Femur (tissue), 1 donor: ENCODE results near the gene MRM2.

Experiments
- DNase-seq: peaks from one replicate; pipeline ENCODE4 v3.0.0-alpha.2; 2017

The MRM2 gene

DNA sequence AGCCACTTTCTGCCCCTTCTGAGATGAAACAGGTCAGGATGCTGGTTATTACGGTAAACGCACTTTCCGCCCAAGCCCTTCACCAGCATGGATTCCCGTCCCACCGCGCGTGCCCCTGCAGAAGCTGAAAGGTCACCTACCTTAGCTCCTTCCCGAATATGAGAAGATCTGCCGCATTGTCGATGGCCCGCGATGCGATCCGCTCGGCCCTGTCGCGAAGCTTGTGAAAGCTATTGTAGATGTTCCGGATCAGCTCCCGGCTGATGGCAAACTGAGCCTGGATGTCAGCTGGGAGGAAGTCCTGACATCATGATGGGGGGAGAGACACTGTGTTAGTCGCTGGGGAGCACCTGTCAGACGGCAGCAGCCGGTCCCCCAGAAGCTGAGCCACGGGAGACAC is 22.2 kb upstream of the MRM2 start:
- DNase-seq: no peak

DNA sequence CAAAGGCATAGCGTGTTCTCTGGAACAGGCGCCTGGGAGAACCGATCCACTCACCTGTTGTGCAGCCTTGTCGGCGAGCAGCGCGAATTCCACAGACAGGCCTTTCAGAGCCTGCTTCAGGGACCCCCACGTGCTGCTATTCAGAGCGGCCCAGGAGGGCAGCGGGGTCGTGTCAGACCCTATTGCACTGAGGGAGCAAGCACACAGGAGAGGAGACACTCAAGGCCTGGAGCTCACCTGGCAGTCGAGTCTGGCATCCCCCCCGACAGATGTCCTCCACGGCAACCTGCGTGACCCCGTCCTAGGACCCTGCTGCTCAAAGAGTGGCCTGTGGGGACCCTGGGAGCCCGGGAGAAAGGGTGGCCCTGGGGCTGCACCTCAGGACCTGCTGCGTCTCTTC is 21.2 kb upstream of the MRM2 start:
- DNase-seq: no peak

DNA sequence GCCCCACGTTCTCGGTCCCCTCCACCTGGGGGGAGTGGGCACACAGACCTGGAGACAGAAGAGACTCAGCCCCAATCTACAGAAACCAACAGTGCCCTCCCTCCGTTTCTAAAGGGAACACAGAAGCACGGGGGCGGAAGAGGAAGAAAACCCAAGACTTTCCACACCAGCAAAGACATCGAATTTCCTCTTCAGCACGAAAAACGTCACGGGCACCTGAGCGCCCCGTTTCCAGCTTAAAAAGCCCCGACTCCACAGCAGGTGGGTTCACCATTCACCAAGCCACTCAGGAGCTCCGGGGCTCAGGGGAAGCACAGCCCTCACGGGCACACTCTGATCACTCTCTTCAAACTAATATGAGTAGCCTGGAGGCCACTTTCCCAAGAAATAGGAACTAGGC is 19.6 kb upstream of the MRM2 start:
- no peak for DNase-seq

DNA sequence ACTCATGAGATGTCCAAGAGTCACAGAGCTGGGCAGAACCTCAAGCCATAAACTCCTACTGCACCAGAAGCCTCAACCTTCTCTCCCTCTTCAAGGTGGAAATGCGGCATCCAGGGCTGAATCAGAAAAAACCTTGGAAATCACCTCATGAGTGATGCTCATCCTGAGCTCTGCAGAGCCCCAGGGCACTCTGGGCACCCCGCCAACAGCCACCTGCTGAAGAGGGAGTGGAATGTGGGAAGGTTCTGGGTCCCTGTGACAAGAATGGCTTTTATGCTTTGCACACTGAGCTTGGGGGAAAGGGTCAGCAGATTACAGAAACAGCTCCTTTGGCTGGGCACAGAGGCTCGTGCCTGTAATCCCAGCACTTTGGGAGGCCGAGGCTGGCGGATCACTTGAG is 18.8 kb upstream of the MRM2 start:
- no peak for DNase-seq

DNA sequence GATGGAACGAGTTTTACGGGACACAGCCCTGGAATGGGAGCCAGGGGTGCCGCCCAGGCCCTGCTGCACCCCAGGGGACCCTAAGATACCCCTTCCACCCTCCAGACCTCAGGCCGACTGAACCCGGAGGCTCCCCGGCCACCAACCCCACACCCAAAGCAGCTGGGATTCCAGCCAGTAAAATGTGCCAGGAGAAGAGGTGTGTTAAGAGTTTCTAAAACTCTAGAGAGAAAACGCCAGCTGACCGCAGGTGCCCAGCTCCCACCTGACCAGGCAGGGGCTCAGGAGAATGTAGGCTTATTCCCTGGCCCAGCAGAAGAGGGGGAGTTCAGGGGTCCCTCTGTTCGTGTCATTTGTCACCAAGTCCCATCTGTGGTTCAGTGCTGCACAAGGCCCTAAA is 17.5 kb upstream of the MRM2 start:
- DNase-seq: no peak

DNA sequence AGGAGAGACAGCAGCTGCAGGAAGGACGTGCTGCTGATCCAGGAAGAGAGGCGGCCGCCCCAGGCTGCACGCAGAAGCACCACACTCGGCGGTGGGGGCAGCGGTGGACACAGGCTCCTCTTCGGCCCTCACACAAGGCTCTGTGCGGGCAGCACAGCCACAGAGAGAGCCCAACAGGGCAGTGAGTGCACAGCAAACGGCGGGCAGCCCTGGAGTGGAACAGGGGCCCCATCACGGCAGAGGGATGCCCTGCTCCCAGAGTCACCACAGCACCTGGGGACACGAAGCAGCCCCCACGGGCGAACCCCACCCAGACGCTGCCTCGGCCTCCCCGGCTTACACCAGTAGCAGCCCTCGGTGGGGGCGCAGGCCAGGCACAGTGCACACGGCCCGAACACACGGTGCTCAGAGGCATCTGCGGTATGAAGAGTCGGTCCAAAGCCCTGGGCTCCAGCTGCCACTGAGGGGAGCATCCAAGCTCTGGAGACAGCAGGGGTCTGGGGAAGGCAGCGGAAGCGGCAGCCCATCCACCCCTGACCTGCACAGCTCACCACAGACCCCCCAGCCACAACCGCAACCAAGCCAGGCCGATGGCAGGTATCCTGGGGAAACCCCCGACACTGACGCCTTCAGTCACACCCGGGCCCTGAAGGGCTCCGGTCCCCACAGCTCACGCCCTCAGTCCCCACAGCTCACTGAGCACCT is 16.8 kb upstream of the MRM2 start:
- no peak for DNase-seq

DNA sequence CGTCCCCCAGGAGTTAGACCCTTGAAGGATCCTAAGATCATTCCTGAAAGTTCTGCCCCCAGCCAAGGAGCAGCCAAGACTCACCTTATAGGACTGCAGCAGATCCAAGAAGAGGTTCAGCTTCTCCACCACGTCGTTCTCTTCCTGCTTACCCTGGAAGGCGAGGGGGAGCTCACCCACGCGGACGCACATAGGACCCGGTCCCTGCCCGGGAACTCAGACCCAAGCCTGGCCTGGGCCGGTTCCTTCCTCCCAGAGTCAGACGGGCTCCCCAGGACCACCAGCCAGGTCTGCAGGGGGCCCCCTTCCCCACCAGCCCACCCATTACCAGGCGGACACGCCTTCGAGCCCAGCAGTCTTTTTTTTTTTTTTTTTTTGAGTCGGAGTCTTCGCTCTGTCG is 15.6 kb upstream of the MRM2 start:
- DNase-seq: no peak

DNA sequence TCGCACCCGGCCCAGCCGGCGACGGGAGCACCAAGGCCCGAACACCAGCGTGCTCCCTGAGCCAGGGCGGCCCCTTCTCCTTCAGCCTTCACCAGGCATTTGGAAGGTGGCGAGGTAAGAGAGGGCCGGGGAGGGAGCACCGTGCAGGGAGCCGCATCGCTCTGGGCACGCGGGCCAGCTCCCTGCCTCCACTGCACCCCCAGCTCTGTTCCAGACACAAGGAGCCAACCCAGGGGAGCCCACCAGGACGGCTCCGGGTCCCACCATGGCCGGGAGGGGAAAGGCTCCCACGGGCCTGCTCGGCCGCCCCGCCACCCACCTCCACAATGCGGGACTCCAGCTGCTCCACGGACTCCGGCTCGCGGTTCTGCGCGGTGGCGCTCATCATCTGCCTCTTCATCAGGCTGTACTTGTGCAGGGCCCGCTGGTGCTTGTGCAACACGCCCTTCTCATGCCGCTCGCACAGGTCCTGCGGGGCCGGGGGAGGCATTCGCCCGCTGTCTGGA is 15.1 kb upstream of the MRM2 start:
- no peak for DNase-seq

DNA sequence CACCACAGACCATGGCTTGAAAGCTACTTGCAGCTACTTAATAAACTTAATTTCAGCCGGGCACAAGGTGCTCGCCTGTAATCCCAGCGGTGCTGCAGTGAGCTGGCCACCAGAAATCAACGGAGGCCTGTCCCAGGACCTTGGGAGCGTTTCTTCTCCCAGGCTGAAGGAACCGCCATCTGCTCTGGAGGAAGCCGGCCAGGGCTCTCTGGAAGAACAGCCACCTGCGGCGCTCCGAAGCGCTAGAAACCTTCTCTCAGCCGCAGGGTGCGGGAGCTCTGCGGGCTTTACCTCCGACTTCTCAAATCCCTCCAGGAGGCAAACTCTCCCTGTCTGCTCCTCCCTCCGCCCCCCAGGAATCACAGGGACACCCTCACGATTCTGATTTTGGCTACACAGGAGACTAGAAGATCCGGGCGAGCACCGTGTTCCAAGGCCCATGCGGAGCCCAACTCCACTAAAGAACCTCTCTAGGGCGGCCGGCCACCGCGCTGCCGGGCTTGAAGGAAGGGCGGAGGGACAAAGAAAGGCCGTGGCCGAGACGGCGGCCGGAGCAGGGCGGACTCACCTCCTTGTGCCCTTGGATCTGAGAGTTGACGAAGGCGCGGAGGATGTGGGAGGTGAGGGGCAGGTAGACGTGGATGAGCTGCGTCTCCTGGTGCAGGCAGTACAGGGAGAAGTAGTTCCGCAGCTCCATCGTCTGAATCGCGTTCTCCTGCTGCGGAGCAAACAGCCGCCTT is 14.5 kb upstream of the MRM2 start:
- DNase-seq: no peak

DNA sequence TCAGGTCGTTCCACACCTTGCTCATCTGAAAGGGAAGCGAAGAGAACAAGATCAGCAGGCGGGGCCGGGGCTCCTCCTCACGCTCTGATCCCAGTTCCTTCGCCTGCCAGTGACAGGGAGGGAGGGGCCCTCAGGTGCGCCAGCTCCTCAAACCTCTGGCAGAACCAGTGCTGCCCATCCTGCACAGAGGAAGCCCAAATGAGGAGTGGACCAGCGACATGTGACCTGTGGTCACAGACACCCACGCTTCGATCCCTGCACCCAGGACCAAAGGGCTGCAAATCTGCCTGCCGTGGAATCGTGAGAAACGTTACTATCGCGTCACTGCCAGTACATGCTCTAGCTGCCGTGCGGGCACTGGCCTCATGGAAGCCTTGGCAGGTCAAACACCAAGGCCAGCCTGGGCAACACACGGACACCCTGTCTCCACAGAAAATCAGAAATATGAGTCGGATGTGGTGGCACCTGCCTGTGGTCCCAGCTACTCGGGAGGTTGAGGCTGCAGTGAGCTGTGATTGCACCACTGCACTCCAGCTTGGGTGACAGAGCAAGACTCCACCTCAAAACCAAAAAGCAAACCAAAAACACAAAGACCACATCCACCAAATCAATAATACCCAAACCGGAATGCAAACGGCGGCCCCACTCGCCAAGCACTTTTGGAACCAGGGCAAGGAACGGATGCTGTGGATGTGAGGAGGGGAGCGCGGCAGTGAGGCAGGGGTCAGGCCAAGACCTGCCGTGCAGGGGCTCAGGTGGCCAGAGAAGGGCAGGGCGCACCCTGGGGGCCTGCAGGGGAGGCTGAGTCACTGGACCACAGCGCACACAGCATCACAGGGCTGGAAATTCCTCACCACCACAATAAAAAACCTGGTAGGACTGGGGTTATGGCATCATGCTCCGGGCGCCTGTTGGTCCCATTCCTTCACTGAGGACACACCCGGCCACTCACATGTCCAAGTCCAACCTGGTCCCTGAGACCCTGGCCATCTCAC is 13.4 kb upstream of the MRM2 start:
- DNase-seq: no peak

DNA sequence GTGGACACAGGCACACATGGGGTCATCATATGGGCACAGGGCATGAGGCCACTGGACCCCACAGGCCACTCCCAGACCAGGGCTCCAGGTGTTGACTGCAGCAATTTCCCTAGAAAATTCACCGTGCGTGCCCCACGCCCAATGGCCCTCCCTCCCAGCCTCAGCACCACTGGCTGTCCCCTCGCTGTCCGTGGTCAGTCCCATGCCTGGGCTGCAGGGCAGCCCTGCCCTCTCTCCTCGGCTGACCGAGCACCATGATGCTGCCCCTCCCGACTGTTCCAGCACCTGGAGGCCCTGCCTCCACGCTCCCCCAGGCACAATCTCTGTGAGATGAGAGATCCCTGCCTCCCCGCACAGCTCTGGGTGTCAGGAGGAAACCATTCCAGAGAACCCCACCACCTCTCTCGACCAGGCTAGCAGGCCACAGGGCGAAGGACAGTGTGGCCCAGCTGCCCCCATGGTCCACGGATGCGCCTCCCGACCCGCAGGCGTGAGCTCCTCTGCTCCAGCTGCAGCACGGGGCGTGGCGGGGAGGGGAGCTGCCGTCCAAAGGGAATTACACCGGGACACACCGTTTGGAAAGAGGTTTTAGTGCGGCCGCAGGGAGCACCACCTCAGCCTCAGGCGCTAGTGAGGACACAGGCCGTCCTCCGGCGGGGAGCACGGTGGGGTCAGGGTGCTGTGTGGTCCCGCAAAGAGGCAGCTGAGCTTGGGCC is 12.6 kb upstream of the MRM2 start:
- DNase-seq: no peak

DNA sequence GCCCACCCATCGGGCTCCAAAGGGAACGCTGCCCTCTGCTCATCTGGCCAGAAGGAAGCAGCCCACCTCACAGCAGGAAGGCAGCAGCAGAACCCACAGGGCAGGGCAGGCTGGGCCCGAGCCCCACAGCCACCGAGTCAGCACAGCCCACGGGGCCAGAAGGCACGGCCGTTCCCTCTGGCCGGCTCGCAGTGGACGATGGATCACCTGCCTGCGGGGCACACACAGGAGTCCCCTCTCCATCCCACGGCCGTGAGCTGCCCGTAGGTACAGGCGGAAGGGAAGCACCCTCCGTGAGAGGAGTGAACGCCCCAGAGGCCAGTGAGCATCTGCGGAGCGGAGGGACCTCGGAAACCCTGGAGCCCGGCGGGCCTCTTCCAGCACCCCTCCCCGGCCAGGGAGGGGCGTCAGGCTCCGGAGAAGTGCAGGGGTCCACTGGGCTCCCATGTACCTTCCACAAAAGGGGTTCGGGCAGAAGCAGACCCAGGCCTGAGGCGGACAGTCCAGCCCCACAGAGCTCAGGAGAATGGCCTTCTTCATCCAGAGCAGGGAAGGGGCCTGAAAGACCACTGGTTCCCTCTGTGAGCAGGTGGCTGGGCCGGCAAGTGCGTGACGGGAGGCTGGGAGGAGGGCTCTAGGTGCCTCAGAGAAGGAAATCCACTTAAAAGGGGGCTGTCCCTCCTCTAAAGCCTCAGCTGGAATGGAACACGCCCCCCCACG is 11.7 kb upstream of the MRM2 start:
- no peak for DNase-seq

DNA sequence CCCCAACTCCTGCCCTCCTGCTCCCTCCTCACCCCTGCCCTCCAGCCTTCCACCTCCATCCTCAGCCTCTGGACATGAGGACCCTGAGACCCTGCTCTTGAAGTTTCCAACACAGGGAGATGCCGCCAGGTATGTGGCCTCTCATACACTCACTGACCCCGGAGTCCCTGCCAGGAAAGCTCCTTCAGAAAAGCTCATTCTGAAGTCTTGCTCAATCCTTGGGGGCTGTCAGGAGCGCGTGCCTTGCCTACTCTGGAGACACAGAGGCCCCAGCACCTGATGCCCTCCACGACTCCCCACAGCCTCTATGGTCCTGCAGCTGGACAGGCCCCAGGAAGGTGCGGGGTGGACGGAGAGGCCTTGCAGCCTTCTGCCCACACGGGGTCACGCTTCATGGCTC is 11.0 kb upstream of the MRM2 start:
- no peak for DNase-seq

DNA sequence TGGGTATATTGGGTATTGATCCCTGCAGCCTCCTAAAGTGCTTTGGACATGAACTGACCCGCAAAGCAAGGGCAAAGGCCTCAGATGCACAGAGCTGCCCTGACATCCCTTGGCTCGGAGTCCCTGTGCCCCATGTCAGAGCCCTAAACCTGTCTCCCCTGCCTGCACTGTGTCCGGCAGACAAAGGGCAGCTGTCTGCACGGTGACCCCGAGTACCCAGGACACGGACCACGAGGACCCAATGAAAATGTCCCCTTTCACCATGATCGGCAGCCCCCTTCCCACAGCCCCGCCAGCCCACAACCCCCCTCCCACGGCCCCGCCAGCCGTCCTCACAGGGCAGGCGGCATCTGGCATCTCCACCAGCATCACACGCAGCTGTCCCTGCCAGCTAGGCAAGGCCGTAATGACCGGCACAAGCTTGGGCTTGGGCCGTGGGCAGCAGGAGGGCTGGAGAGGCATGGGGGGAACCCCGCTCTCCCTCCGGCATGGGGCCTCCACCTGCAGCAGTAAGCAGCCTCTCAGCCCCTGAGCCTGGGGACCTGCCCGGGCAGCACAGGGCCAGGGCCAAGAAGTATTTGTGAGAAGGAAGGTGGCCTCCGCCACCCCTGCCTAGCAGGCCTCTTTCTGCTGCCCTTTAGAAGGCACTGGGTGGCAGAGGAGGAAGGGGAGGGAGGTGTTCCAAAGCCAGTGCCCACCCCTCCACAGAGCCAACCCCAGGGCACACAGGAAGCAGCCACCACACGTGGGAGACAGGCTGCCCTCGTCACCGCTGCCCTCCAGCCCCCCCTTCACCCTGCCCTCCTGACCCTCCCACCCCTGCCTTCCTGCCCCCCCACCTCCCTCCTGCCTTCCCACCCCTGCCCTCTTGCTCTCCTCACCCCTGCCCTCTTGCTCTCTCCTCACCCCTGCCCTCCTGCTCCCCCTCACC is 10.1 kb upstream of the MRM2 start:
- DNase-seq: no peak

DNA sequence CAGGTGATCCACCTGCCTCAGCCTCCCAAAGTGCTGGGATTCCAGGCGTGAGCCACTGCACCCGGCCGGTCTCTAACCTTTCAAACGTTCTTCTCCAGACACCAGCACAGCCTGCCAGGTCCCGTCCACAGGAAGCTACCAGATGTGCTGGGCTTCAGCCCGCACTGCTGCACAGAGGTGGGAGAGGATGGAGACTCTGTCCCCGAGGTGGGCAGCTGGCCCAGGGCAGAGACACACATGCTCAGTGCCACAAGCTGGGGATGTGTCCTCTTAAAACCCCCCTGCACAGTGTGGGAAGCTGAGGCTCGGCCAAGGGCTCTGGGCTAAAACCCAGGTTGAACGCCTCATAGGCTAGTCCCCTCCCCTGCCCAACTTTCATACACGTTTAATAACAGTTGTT is 9.4 kb upstream of the MRM2 start:
- no peak for DNase-seq

DNA sequence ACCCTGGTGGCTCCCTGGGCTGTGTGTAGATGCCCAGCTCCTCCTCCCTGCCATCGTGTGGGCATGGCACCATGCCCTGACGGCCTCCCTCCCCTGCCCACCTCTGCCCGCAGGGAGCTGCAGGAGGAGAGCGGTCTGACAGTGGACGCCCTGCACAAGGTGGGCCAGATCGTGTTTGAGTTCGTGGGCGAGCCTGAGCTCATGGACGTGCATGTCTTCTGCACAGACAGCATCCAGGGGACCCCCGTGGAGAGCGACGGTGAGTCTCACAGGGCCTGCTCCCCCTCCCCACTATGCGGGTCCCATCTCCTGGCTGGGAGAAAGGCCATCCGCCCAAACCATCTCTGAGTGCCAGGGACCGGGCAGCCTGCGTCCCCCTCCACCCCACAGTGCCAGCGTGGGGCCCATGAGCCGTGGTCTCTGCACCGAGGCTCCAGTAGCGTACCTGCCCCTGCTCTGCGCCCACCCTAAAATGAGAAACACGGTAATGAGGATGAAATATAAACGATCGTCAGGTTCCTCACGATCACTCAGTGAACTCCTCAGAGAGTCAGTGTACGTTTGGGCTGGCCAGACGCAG is 7.8 kb upstream of the MRM2 start:
- no peak for DNase-seq

DNA sequence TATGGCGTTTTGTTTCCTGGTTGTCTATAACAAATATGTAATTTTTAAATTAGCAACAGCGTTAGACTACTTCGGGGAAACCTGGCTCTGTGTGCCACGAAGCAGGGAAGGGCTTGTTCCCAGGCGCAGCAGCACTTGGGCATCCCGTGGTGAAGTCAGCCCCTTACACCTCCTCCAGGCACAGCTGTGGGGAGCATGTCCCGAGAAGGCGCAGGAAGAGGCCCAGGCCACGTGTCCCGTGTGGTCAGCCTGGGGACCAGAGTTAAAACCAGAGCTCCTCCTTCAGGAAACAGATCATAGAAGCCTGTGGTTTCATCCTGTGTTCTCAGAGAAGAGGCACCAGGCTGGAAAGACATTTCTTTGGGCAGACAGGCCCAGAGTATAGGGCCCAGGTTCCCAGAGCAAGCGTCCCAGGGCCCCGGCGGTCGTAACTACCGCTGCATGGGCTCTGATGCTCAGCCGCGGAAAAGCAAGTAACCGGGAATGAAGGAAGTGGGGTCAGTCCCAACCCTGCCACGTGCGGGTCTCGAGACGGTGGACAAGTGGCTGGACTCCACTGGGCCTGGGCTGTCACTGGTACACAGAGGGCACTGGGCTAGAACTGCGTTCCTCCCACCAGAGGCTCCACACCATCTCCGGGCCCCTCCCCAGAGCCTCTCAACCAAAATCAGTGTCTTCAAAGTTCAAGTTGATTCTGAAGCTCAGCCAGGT is 7.1 kb upstream of the MRM2 start:
- peak; percentile 93 for DNase-seq

DNA sequence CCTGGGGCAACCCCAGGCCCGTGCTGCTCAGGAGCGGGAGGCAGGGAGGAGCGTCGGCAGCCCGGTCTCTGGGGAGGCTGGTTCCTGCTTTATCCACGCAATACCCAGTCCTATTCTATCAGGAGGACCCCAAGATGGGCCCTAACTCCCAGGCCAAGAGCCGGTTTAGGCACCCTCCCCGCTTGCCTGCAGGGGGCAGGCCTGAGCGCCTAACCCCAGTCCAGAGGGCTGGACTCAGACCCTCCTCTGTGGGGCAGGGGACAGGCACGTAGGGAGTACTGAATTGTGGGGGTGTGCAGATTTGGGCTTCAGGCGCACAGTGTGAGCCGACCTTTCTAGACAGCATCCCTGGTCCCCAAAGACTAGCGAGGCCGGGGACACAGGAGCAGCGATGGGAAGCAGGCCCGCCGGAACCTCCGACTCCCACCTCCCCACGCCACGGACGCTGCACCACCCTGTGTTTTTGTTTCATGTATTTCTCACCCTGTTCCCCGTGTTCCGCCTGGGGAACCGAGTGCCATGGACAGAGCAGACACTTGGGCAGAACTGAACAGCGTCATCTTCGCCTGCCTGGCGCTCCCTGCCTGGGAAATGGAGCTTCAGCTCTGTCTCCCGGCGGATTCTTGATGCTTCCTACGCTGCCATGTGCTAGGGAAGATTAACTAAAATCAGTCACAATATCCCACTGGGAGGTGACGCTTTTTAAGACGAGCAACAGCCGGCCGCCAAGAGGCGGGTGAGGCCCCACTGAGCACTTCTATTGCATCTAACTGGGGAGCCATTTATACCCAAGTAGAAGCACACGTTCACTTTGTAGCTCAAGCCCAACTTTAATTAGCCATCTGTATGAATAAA is 5.4 kb upstream of the MRM2 start:
- no peak for DNase-seq
